T-helper 2 cell (primary cell): ENCODE measurements around the gene NOSIP.
"Not testable (repeated sequence)": the region's sequence is repeated elsewhere in the genome, so short reads cannot be mapped to it uniquely, and the experiment has no call there.

Experiments used
- DNase-seq, 5 experiments: peaks; one replicate each; pipeline versions ENCODE4 v3.0.0 to v3.0.0-alpha.2; 2012 to 2022
- total RNA-seq, 2 donors: gene quantifications; one replicate each; lab custom pipeline; 2026; lab: John Stamatoyannopoulos, UW

The NOSIP gene, protein sequence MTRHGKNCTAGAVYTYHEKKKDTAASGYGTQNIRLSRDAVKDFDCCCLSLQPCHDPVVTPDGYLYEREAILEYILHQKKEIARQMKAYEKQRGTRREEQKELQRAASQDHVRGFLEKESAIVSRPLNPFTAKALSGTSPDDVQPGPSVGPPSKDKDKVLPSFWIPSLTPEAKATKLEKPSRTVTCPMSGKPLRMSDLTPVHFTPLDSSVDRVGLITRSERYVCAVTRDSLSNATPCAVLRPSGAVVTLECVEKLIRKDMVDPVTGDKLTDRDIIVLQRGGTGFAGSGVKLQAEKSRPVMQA
- 80.1 to 161 reads per million in 2 donors for total RNA-seq

DNA sequence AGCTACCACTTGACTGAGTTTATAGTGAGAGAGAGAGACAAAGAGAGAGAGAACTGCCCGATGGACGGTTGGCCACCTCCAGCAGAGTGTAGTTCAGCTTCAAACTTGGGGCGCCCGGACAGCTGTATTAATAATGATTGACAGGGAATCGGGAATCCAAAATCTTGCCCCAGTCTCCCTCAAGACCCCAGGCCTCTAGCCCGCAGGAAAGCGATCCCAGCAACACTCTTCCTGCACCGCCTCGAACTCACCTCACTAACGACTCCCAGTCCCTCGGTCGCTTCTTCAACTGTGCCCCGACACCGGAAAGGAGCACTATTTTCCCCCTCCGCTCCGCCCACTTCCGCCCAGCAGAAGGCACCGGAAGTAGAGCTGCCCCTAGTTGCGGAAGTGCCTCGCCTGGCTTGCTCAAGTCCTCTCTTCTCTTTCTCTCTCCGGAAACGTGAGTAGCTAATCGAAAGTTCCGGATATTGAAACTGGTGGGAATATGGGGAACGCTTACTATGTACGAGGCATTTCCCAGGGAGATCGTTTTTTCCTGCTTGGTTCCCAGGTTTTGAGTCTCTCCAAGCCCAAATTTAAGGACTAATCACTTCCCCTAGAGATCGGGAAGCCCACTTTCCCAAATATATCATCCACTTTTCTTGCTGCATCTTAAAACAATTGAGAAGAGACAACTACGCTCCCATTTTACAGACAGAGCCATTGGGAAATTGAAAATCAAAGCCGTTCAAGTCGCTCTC, at the start of gene NOSIP:
Gene NOSIP, minus strand, starts transcription at position 293 of the 743 bp plus-strand sequence. CDS start 19,865 bp downstream, outside the sequence.
- DNase-seq, result peak; percentile 86 to 97 (median 93)

DNA sequence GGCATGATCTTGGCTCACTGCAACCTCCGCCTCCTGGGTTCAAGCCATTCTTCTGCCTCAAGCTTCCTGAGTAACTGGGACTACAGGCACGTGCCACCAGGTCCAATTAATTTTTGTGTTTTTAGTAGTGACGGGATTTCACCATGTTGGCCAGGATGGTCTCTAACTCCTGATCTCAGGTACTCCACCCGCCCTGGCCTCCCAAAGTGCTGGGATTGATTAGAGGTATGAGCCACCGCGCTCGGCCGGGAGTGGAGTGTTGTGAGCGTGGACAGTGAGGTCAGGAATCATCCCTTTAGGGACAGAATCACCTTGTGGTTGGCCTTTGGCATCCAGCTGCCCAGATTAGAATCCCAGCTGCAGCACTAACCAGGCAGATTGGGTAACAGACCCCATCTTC, 49.3 kb upstream of the NOSIP start:
- DNase-seq, result no peak

DNA sequence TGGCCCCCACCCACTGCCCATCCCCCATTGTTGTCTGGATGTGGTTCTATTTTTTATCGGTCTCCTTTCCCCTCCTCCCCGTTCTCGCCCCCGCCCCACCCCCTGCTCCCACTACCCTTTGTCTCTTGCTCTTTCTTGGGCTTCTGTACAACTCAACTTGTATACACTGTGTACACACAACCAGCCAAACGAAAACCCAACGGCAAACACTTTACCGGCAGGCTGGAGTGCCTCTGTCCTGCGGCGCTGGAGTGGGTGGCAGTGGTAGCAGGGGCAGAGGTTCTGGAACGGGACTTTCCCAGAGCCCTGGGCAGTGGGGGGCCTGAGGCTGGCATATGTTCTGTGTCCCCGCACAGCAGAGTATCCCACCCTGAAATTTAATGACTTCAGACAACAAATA, 45.9 kb upstream of the NOSIP start:
- no peak for DNase-seq

DNA sequence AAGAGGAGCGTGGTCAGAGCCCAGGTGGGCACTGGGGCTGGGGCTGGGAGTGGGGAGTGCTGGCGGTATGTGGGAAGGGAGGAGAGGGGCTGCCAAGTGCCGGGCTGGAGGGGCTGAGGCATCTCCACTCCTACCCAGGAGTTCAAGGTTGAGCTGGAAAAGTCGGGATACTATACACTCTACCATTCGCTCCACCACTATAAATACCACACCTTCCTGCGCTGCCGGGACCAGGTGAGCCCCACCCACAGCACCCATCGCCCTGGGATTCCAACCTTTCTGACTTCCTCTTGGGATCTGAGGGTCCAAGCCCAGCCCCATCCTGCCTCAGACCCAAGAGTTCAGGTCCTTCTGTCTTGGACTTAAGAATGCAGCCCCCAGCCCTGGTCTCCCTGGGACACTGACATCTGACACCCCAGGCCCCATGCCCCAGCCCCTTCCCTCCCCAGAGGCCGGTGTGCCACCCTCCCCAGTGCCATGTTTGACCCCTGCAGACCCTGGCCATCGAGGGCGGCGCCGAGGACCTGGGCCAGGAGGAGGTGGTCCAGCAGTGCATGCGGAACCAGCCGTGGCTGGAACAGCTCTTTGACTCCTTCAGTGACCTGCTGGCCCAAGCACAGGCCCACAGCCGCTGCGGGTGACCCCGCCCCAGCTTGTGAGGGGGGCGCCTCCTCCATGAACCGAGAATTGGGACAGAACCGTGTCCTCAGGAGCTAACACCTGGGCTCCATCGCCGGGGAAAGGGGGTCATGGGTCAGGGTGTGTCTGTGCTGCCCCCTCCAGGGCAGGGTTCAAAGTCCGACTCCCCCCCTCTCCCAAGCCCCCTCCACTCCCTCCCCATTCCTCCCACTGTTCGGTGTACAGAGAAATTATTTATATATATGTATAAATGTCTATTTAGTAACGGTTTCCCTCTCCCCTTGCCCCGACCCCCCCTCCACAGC, 44.9 kb upstream of the NOSIP start:
- no peak for DNase-seq

DNA sequence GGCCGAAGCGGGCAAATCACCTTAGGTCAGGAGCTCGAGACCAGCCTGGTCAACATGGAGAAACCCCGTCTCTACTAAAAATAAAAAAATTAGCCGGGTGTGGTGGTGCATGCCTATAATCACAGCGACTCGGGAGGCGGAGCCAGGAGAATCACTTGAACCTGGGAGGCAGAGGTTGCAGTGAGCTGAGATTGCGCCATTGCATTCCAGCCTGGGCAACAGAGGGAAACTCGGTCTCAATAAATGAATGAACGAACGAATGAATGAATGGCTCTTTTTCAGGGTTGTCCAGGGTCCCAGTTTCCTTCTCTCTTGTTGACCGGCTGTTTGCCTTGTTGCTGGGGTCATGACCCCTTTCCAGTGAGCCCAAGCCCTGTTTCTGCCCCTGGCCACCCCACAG, 37.5 kb upstream of the NOSIP start:
- not testable (repeated sequence) for DNase-seq

DNA sequence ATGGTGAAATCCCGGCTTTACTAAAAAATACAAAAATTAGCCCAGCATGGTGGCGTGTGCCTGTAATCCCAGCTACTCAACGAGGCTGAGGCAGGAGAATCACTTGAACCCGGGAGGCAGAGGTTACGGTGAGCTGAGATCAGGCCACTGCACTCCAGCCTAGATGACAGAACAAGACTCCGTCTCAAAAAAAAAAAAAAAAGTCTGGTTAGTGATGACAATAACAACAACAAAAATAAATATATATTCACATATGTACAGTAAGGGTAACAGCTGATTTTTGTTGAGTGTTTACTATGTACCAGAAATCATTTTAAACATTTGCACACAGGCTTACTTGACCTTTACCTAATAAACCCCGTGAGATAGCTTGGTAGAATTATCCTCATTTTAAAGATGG, 36.6 kb upstream of the NOSIP start:
- no peak for DNase-seq

DNA sequence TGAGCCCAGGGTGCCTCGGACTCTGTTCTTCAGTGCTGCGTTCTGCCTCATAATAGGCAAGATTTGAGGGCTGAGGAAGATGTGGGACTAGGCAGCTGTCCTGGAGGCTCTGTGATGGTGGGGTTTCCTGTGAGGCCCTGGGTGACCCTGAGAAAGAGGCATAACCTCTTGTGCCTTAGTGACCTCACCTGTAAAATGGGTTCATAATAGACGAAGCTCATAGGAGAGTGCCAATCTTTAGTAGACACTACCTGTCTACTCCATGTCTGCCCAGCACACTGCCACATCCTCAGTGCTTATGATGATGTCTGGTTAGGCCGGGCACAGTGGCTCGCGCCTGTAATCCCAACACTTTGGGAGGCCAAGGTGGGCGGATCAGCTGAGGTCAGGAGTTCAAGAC, 36.2 kb upstream of the NOSIP start:
- DNase-seq, result no peak

DNA sequence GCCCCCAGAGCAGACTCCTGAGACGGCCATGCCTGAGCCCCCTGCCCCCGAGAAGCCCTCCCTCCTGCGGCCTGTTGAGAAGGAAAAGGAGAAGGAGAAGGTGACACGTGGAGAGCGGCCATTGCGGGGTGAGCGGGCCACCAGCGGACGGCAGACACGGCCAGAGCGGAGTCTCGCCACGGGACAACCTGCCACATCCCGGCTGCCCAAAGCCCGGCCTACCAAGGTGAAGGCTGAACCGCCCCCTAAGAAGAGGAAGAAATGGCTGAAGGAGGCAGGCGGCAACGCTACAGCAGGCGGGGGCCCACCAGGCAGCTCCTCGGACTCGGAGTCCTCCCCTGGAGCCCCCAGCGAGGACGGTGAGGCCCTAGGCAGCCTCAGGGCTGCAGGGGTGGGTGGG, 35.5 kb upstream of the NOSIP start:
- no peak for DNase-seq

DNA sequence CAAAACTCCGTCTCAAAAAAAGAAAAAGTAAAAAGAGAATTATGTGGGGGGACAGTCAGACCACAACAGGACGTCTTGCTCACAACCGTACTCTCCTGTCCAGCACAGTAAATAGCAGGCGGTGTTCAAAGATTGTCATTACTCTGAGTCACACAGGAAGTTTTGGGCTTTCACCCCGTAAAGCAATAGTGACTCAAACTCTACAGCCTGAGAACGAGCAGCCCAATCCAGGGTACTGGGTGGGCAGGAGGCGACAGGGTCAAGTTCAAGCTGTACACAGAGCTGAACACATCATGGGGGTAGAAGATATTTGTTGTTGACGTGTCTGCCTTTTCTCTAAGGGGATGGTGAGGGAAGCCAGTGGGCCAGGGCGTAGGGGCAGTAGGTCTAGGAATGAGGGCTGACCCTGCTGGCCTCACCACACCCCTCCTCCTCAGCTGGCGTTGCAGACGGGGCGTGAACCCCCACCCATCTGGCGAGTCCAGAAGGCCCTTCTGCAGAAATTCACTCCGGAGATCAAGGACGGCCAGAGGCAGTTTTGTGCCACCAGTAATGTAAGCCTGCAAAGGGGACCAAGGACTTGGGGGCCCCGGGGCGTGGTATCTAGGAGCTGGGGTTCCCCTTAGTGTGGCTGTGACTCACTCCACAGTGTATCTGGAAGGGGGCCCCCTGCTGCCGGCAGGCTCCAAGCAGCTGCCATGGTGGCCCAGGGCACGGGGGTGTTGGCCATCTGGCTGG, 33.9 kb upstream of the NOSIP start:
- no peak for DNase-seq

DNA sequence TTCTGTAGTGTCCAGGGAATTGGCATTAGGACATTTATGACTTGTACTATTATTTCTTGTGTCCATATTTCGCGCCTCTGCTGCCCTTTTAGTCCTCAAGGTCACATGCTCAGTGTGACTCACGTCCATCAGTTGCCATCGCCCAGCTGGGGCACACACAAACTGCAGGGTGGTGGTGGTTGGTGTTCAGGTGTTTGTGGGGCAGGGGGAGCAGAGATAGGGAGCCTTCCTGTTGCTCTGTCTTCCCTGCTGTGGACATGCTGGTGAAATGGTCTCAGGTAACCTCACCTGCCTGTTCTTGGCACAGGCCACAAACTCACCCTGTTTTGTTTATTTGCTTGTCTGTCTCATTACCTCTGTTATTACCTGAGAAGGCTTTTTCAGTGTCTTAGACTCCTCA, 33.0 kb upstream of the NOSIP start:
- DNase-seq, result no peak

DNA sequence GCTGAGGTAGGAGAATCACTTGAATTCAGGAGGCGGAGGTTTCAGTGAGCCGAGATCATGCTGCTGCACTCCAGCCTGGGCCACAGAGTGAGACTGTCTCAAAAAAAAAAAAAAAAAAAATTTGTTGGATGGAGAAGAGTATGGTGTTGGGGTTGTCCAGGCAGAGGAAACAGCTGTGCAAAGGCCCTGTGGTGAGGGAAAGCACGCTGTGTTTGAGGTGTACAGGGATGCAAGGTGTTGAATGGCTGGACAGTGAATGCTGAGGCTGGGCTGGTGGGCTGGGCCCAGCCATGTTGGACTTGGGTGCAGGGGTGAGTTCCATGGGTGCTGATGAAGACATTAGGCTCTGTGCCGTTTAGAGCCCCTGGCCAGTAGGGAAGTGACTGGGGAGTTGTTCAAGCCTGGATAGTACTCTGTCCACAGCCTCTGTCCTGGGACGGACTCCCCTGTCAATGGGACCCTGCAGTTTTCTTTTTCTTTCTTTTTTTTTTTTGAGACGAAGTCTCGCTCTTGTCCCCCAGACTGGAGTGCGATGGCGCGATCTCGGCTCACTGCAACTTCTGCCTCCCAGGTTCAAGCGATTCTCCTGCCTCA, 29.2 kb upstream of the NOSIP start:
- no peak for DNase-seq

DNA sequence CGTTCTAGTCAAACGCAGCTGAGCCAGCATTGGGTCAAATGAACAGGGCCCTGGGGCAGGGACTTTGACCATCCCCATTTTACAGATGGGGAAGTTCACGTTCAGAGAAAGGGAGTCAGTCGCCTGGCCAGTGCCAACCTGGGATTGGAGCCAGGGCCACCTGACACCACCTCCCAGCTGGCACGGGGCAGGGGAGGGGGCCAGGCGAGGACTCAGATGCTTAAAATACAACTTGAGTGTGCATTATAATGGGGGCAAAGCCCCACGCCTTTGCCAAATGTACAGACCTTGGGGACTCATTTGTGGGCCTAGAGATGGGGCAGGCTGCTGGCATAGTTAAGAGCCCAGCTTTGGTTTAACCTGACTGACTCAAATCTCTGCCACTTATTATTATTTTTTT, 25.2 kb upstream of the NOSIP start:
- no peak for DNase-seq

DNA sequence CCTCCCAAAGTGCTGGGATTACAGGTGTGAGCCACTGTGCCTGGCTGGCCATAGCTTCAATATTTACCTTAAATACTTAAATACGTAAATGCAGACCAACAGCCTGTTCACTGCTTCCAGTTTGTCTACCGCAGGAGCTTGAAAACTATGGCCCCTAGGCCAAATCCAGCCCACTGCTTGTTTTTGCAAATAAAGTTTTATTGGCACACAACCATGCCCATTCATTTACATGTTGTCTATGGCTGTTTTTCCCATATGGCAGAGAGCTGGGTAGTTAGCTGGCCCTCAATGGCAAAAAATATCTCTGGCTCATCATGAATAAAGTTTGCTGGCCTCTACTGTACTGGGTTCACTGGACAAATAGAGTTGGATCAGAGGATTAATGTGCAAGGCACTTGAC, 22.4 kb upstream of the NOSIP start:
- no peak for DNase-seq

DNA sequence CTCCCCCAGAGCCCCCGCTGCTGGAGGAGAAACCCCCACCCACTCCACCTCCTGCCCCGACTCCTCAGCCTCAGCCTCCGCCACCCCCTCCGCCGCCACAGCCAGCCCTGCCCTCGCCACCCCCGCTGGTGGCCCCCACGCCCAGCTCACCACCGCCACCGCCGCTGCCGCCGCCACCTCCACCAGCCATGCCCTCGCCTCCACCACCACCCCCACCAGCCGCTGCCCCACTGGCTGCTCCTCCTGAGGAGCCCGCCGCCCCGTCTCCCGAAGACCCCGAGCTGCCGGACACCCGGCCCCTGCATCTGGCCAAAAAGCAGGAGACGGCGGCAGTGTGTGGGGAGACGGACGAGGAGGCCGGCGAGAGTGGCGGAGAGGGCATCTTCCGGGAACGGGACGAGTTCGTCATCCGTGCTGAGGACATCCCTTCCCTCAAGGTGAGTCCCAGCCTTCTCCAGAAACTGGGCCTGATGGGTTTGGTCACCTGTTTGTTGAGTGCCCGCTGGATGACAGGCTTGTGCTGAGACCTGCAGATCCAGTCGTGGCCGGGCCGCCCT, 21.2 kb upstream of the NOSIP start:
- no peak for DNase-seq

DNA sequence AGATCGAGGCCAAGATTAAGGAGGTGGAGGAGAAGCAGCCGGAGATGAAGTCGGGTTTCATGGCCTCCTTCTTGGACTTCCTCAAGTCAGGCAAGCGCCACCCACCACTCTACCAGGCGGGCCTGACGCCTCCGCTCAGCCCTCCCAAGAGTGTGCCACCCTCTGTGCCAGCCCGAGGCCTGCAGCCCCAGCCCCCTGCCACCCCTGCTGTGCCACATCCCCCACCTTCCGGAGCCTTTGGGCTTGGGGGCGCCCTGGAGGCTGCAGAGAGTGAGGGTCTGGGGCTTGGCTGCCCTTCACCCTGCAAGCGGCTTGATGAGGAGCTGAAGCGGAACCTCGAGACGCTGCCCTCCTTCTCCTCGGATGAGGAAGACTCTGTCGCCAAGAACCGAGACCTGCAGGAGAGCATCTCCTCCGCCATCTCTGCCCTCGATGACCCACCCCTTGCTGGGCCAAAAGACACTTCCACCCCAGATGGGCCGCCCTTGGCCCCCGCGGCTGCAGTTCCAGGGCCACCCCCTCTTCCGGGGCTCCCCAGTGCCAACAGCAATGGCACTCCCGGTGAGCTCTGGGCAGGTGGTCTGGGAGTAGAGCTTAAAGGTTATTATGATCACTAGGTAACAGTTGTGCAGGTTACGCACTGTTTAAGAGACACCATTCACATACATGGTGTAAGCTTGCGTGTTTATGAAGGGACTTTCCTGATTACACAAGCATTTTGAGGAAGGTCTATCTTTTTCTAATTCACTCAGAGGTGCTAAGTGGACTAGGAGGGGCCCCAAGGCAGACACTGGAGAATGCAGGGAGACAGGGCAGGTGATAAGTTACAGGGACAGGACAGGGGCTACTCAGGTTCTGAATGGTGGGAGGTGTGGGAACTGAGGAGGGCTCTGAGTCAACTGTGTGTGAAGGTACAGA, 19.3 kb upstream of the NOSIP start:
- no peak for DNase-seq

DNA sequence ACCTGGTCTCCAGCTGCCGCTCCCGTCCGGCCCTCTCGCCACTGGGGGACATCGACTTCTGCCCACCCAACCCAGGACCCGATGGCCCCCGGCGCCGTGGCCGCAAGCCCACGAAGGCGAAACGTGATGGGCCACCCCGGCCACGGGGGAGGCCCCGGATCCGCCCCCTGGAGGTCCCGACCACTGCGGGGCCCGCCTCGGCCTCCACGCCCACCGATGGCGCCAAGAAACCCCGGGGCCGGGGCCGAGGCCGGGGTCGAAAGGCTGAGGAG, 17.3 kb upstream of the NOSIP start:
- DNase-seq, result no peak

DNA sequence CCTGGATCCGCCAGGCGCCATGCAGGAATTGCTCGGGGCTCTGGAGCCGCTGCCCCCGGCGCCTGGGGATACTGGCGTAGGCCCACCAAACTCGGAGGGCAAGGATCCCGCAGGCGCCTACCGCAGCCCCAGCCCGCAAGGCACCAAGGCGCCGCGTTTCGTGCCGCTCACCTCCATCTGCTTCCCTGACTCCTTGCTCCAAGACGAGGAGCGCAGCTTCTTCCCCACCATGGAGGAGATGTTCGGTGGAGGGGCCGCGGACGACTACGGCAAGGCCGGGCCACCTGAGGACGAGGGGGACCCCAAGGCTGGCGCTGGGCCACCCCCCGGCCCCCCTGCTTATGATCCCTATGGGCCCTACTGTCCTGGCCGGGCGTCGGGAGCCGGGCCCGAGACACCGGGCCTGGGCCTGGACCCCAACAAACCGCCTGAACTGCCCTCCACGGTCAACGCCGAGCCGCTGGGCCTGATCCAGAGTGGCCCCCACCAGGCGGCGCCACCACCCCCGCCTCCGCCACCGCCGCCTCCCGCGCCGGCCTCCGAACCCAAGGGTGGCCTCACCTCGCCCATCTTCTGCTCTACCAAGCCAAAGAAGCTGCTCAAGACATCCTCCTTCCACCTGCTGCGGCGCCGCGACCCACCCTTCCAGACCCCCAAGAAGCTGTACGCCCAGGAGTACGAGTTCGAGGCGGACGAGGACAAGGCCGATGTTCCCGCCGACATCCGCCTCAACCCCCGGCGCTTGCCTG, 16.8 kb upstream of the NOSIP start:
- DNase-seq, result no peak

DNA sequence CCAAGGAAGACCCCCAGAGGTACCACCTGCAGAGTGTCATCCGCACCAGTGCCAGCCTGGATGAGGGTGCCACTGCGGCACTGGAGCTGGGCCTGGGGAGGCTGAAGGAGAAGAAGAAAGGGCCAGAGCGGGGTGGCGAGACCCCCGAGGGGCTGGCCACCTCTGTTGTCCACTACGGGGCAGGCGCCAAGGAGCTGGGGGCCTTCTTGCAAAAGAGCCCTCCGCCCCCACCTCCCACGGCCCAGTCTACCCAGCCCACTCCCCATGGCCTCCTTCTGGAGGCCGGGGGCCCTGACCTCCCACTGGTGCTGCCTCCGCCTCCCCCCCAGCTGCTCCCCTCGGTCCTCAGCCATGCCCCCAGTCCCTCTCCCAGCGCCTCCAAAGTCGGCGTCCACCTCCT, 16.1 kb upstream of the NOSIP start:
- DNase-seq, result no peak

DNA sequence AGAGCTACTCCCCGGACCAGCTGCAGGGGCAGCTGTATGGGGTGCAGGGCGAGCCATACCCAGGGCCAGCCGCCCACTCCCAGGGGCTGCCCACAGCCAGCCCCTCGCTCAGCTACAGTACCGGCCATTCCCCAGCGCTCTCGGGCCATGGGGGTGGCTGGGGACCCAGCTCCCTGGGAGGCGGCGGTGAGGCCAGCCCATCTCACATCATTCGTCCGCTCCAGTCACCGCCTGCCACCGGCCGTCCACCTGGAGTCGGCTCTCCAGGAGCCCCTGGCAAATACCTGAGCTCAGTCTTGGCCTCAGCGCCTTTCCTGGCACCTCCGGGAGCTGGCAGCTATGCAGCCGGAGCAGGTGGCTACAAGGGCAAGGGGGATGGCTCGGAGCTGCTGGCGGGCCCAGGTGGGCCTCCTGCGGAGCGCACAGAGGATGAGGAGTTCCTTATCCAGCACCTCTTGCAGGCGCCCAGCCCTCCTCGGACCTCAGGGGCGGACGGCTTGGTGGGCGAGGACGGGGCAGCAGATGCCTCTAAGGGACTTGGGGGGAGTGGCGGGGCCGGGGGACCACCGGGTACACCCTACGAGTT, 15.6 kb upstream of the NOSIP start:
- no peak for DNase-seq
